TTC549 (cell line): ENCODE measurements around the gene DOCK2.
"Not testable (repeated sequence)": the region's sequence is repeated elsewhere in the genome, so short reads cannot be mapped to it uniquely, and the experiment has no call there.

Source experiments
- FAIRE-seq: peaks from 2 replicates; lab custom pipeline; 2012; peaks lifted over from hg19 to GRCh38; lab: Jason Lieb, UNC

The DOCK2 gene

GRCh38 chr5:169796731-169797130 lies 159.7 kb downstream of the DOCK2 start:
- no peak for FAIRE-seq

- no peak for FAIRE-seq
These were observed 160.5 kb downstream of the DOCK2 start for GRCh38 chr5:169797577-169797976.

GRCh38 chr5:169798438-169798837 lies 161.4 kb downstream of the DOCK2 start:
- FAIRE-seq, result no peak

GRCh38 chr5:169798906-169799660 lies 162.0 kb downstream of the DOCK2 start:
- FAIRE-seq, result no peak

GRCh38 chr5:169801324-169801777 lies 164.3 kb downstream of the DOCK2 start:
- no peak for FAIRE-seq

GRCh38 chr5:169801781-169802180 lies 164.7 kb downstream of the DOCK2 start:
- FAIRE-seq, result no peak

GRCh38 chr5:169803077-169803981 lies 166.3 kb downstream of the DOCK2 start:
- FAIRE-seq, result no peak

GRCh38 chr5:169804861-169805260 lies 167.8 kb downstream of the DOCK2 start:
- FAIRE-seq, result no peak

GRCh38 chr5:169805527-169805934 lies 168.5 kb downstream of the DOCK2 start:
- no peak for FAIRE-seq

- FAIRE-seq, result no peak
These were observed 169.0 kb downstream of the DOCK2 start for GRCh38 chr5:169805937-169806700.

- FAIRE-seq, result no peak
These were observed 171.1 kb downstream of the DOCK2 start for GRCh38 chr5:169808118-169808581.

GRCh38 chr5:169808880-169809279 lies 171.8 kb downstream of the DOCK2 start:
- not testable (repeated sequence) for FAIRE-seq

- FAIRE-seq, result no peak
These were observed 172.2 kb downstream of the DOCK2 start for GRCh38 chr5:169809281-169809680.

- no peak for FAIRE-seq
These were observed 173.4 kb downstream of the DOCK2 start for GRCh38 chr5:169810524-169810923.

GRCh38 chr5:169811023-169811422 lies 173.9 kb downstream of the DOCK2 start:
- no peak for FAIRE-seq

- FAIRE-seq, result no peak
These were observed 174.6 kb downstream of the DOCK2 start for GRCh38 chr5:169811680-169812079.

- no peak for FAIRE-seq
These were observed 175.7 kb downstream of the DOCK2 start for GRCh38 chr5:169812786-169813185.

GRCh38 chr5:169814045-169814444 lies 177.0 kb downstream of the DOCK2 start:
- FAIRE-seq, result no peak

- no peak for FAIRE-seq
These were observed 177.4 kb downstream of the DOCK2 start for GRCh38 chr5:169814522-169814921.

GRCh38 chr5:169817031-169817430 lies 180.0 kb downstream of the DOCK2 start:
- FAIRE-seq, result no peak

- no peak for FAIRE-seq
These were observed 189.5 kb downstream of the DOCK2 start for GRCh38 chr5:169826618-169827017.

GRCh38 chr5:169827769-169828168 lies 190.7 kb downstream of the DOCK2 start:
- FAIRE-seq, result no peak
